Osteoblast (primary cell): Measurements from ENCODE around the gene BCL11A. TPM values are rescaled to one million over a fixed set of nuclear protein-coding genes. Genes with fewer than 3 reads are reported as not detected.
"Not testable (repeated sequence)": the region's sequence is repeated elsewhere in the genome, so short reads cannot be mapped to it uniquely, and the experiment has no call there.

Experiments
- DNase-seq: peaks from one replicate; pipeline ENCODE4 v3.0.0; 2011; ENCODE audit warnings: low spot score, mixed read lengths; ENCODE audit not compliant: insufficient read length; ENCODE audit errors: missing footprints
- H2AFZ ChIP-seq: 2 replicates; pipeline ENCODE4 v1.6.0; 2011; ENCODE audit warnings: mild to moderate bottlenecking, low read length
- H3K27ac ChIP-seq: 2 replicates; pipeline ENCODE4 v1.5.1; 2011; ENCODE audit warnings: mild to moderate bottlenecking, low read depth, low read length, moderate library complexity
- H3K27me3 ChIP-seq: 2 replicates; pipeline ENCODE4 v1.6.0; 2012; ENCODE audit warnings: mild to moderate bottlenecking, control low read depth, inconsistent platforms, low read length, moderate library complexity; ENCODE audit not compliant: insufficient read depth
- H3K36me3 ChIP-seq: 2 replicates; pipeline ENCODE4 v1.5.1; 2011; ENCODE audit warnings: mild to moderate bottlenecking, low read length, control low read depth, moderate library complexity; ENCODE audit not compliant: insufficient read depth
- H3K4me1 ChIP-seq: 2 replicates; pipeline ENCODE4 v1.5.1; 2011; ENCODE audit warnings: mild to moderate bottlenecking, low read length, control low read depth, moderate library complexity; ENCODE audit not compliant: insufficient read depth
- H3K4me2 ChIP-seq: 2 replicates; pipeline ENCODE4 v1.6.0; 2011; ENCODE audit warnings: mild to moderate bottlenecking, low read length; ENCODE audit not compliant: insufficient read depth
- H3K4me3 ChIP-seq: fragments of 200-600 bp; sonication (generic); 3 replicates; pipeline ENCODE4 v1.5.1; 2012; ENCODE audit warnings: mild to moderate bottlenecking, low read length, inconsistent platforms; ENCODE audit not compliant: insufficient read depth
- H3K79me2 ChIP-seq: 2 replicates; pipeline ENCODE4 v1.6.0; 2012; ENCODE audit warnings: mild to moderate bottlenecking, low read length, control low read depth, inconsistent platforms; ENCODE audit not compliant: insufficient read depth
- H3K9me3 ChIP-seq: 2 replicates; pipeline ENCODE4 v1.5.1; 2011; ENCODE audit warnings: low read depth, low read length, control low read depth
- H4K20me1 ChIP-seq: 2 replicates; pipeline ENCODE4 v1.6.0; 2012; ENCODE audit warnings: mild to moderate bottlenecking, low read length, control low read depth; ENCODE audit not compliant: insufficient read depth
- total RNA-seq: library from RNA; depleted of rRNA; stranded (reverse); fragments of >200 nt; gene quantifications from 2 replicates; pipeline ENCODE4 v1.2.3, GENCODE V29; 2012
- TF ChIP-seq, protein P1 (sequence below): IDR thresholded peaks from 2 replicates; pipeline ENCODE4 v1.5.1; 2011; ENCODE audit warnings: mild to moderate bottlenecking, low read depth, low read length, moderate library complexity; ENCODE audit errors: extremely low read depth

Gene BCL11A
- total RNA-seq, 1 donor, result 1.4 TPM

DNA sequence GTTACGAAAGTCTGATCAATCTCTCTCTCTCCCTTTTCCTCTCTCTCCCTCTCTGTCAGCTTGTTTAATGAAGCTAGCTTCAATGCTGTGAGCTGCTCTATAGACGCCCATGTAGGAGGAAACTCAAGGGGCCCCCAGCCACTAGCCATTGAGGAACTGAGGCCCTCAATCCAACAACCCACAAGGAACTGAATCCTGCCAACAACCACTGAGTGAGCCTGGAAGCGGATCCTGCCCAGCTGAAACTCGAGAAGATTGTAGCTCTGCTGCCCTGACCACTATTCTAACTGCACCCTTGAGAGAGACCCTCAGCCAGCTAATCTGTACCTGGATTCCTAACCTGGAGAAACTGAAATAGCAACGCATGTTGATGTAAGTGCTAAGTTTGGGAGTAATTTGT, 129.2 kb downstream of the BCL11A start:
- H2AFZ ChIP-seq, result no peak overlapping the region
- H3K36me3 ChIP-seq, result no peaks in the 10 kb centered on the region
- TF ChIP-seq, protein P1, sequence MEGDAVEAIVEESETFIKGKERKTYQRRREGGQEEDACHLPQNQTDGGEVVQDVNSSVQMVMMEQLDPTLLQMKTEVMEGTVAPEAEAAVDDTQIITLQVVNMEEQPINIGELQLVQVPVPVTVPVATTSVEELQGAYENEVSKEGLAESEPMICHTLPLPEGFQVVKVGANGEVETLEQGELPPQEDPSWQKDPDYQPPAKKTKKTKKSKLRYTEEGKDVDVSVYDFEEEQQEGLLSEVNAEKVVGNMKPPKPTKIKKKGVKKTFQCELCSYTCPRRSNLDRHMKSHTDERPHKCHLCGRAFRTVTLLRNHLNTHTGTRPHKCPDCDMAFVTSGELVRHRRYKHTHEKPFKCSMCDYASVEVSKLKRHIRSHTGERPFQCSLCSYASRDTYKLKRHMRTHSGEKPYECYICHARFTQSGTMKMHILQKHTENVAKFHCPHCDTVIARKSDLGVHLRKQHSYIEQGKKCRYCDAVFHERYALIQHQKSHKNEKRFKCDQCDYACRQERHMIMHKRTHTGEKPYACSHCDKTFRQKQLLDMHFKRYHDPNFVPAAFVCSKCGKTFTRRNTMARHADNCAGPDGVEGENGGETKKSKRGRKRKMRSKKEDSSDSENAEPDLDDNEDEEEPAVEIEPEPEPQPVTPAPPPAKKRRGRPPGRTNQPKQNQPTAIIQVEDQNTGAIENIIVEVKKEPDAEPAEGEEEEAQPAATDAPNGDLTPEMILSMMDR, result no peak
- H3K4me3 ChIP-seq, result no peak overlapping the region
- no peak for DNase-seq
- no peak overlapping the region for H3K4me2 ChIP-seq
- H4K20me1 ChIP-seq, result no peaks in the 10 kb centered on the region
- H3K79me2 ChIP-seq, result no peaks in the 10 kb centered on the region
- no peaks in the 10 kb centered on the region for H3K4me1 ChIP-seq
- H3K27me3 ChIP-seq, result no peaks in the 10 kb centered on the region
- H3K27ac ChIP-seq, result no peak overlapping the region
- no peaks in the 10 kb centered on the region for H3K9me3 ChIP-seq

DNA sequence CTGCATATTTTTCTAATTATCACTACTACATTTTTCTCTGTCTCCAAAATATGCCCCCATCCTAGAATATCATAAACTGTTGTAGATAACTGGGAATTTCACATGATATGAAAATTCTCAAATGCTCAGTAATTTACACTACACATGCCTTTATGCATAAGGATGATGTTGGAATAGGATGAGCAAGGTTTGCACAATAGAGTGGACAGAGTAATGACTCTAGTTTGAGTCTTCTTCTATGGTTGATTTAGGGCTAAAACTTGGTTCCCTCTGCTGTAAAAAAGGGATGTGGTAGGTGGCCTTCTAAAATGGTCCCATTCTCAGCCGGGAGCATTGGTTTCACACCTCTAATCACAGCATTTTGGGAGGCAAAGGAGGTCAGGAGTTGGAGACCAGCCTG, 129.9 kb downstream of the BCL11A start:
- DNase-seq, result no peak
- Histone ChIP-seq H3K4me3 (no peak overlapping the region), H3K27ac (no peak overlapping the region), H3K4me2 (no peak overlapping the region), H3K79me2 (no peaks in the 10 kb centered on the region), H3K9me3 (no peaks in the 10 kb centered on the region), H3K4me1 (no peaks in the 10 kb centered on the region), H3K27me3 (no peaks in the 10 kb centered on the region), H3K36me3 (no peaks in the 10 kb centered on the region), H4K20me1 (no peaks in the 10 kb centered on the region), H2AFZ (no peak overlapping the region)
- TF ChIP-seq, protein P1, result no peak

DNA sequence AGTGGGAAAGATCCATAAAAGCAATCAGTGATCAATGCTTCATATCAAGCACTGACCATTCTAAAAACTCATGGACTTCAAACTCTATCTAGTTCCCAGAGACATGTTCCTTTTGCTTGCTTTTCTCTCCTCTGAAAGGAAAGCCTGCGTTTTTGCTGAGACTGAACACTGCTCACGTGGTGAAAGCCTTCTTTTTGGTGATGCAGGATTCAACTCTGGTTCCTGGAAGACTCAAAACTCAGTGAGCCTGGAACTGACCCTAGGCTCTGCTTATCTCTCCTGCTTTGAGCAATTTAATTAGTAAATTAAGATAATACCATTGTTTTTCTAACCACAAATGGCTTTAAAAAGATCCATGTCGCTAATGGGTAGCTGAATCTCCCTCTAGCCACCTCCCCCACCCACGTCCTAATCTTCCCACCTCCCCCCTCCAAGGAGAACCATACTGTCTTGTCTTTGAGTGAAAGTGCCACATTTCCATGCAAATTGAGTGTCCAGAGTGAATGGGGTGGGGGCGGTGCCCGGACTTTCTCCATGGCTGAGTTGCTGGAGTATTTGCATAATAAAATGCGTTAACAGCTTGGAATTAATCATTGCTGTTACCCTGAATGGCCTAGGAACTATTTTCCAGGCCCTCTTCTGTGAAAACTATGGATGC, 130.5 kb downstream of the BCL11A start:
- no peak overlapping the region for H3K27ac ChIP-seq
- H4K20me1 ChIP-seq, result no peaks in the 10 kb centered on the region
- H3K79me2 ChIP-seq, result no peaks in the 10 kb centered on the region
- no peak overlapping the region for H3K4me2 ChIP-seq
- no peaks in the 10 kb centered on the region for H3K4me1 ChIP-seq
- H3K9me3 ChIP-seq, result no peaks in the 10 kb centered on the region
- TF ChIP-seq, protein P1, result no peak
- no peaks in the 10 kb centered on the region for H3K36me3 ChIP-seq
- H2AFZ ChIP-seq, result no peak overlapping the region
- no peak for DNase-seq
- no peak overlapping the region for H3K4me3 ChIP-seq
- no peaks in the 10 kb centered on the region for H3K27me3 ChIP-seq

DNA sequence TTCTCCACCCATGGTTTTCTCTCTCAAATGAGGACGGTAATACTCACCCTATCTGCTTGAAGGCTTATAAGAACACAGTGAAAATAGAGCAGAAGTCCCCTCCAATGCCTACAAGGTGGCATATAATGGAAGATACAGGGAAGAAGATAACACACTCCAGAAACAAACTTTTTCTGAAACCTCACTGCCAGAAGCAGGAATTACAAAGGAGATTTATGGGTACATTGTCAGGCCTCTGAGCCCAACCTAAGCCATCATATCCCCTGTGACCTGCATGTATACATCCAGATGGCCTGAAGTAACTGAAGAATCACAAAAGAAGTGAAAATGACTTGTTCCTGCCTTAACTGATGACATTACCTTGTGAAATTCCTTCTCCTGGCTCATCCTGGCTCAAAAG, 136.2 kb downstream of the BCL11A start:
- H3K27ac ChIP-seq, H3K4me1 ChIP-seq, H3K27me3 ChIP-seq, H3K79me2 ChIP-seq, H2AFZ ChIP-seq, H3K9me3 ChIP-seq, H3K36me3 ChIP-seq, H3K4me2 ChIP-seq, H3K4me3 ChIP-seq, DNase-seq, H4K20me1 ChIP-seq: not testable (repeated sequence)
